SH-SY5Y (cell line): ENCODE results near the gene MAPK1IP1L.

Experiments
- GATA2 ChIP-seq: IDR thresholded peaks from 2 replicates; pipeline ENCODE4 v1.6.1; 2011; ENCODE audit warnings: mild to moderate bottlenecking, low read depth, low read length
- GATA3 ChIP-seq: IDR thresholded peaks from 2 replicates; pipeline ENCODE4 v1.6.1; 2011; ENCODE audit warnings: low read depth, mild to moderate bottlenecking, low read length, moderate library complexity

DNA sequence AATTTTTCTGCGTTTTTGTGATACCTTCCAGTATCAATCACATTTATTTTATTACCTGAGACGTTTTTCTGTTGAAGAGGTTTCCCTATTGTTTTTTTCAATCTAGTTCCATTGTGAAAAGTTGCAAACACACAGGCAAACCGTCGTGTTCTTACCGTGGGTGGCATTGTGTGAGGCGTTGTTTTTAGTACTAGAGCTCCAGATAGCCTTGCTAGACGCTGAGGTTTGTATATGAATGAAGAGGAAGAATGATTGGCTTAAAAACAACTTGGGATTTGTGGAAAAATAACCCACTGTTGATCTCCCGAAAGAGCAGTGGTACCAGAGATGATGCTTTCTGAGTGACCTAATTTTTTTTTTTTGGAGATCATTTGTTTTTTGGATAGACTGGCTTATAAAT lies 23.4 kb upstream of the MAPK1IP1L start:
- TF ChIP-seq GATA3 (no peak), GATA2 (no peak)
